ENCODE data around the gene SPEF2.
"Not testable (repeated sequence)": the region's sequence is repeated elsewhere in the genome, so short reads cannot be mapped to it uniquely, and the experiment has no call there.

SPEF2 gene

DNA sequence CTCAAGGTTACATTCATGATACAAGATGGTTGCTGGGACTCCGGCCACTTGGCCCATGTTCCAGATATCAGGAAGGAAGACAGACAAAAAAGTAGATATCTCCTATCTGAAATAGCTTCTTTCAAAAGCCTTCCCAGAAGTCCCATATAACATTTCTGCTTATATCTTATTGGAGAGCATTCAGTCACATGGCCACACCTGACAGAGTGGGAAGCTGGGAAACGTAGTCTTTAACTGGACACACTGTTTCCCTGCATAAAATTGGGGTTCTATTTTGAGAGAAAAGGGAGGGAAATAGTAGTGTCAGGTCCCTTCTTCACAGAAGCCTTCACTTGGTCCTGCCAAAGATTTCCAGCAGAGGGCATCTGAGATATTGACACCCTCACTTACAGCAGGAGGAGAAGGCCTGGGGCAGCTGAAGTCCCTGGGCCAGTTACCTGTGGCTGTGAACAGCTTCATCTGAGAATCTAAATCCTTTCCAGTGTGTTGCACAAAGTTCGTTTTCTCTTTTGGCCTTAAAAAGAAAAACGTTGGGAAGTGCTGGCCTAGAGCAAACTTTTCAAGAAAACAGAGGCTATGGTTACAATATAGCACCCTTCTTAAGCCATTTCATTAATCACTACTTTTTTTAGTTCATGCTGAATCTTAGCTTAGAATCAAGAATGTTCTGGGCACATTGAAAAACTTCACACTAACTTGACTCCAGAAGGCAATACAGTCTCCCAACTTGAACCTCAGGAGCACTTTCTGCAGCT is 33.5 kb downstream of the SPEF2 start:
- DNase-seq (ENCODE audit: low read depth in 2 of 2): peak; percentile 30 to 50

DNA sequence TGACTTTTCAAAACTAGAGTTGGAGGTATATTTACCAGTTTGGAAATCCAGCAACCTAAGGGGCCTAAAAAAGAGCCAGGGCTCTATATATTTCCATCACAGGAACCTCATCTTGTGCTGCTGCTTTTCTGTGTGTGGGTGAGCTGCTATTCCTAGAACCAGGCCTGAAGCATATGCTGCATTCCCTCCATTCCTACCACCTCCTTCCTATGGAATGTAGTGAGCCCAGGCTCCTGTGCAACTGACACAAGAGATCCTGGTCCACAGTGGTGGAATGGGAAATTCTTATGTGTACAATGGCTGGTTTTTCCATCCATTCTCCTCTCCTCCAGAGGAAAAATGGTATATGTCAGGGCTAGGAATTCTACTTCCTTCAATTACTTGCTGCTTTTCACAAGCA is 39.1 kb downstream of the SPEF2 start:
- DNase-seq (ENCODE audit: low read depth in 2 of 2): no peak

DNA sequence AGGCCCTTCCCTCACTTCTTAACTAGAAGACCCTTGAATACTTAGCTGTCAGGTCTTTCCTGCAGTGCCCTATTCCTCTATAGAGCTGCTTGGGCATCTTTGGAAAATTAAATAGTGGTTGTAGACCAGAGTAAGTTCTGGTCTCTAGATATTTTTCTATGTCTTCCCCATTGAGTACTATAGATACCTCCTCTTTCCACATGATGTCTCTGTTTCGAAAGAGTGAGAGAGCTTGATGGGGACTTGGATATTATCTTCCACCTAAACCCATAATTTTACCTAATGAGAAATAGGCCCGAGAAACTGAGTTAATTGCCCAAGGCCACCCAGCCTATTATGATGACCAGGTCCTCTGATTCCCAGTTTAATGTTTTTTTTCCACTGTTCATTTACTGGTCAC is 40.2 kb downstream of the SPEF2 start:
- DNase-seq (ENCODE audit: low read depth in 2 of 2): no peak

- DNase-seq (ENCODE audit: low read depth in 2 of 2): no peak
Measured at GRCh38 chr5:35659556-35659955, 41.9 kb downstream of the SPEF2 start.

DNA sequence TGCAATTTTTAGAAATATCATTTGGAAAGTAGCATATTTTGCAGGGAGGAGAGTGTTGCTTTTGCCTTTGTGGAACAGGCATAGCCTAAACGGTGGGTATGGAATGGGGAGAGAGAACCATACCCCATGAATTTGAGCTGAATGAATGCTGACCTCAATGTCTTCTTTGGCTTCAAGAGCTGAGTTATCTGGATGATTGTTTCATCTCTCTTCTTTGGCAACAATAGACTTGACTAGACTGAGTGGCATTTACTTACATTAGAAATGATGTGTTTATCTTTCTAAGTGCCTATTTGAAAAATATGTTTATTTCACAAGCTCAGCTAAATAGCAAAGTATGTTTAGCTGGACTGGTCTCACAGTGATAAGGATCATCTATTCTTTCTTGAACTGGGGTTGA is 42.8 kb downstream of the SPEF2 start:
- DNase-seq (ENCODE audit: low read depth in 2 of 2): no peak

DNA sequence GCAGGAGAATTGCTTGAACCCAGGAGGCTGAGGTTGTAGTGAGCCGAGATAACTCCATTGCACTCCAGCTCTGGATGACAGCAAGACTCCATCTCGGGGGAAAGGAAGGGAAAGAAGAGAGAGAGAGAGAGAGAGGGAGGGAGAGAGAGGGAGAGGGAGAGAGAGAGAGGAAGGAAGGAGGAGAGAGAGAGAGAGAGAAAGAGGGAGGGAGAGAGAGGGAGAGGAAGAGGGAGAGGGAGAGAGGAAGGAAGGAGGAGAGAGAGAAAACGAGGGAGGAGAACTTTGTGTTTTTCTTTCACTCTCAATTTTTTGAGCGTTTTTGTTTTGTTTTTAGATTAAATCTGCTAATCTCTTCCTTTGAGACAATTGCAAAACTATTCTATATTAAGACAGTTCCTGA is 46.9 kb downstream of the SPEF2 start:
- DNase-seq (ENCODE audit: low read depth in 2 of 2): no peak

GRCh38 chr5:35665096-35665495 is 47.4 kb downstream of the SPEF2 start:
- DNase-seq (ENCODE audit: low read depth in 2 of 2): no peak

- DNase-seq (ENCODE audit: low read depth in 2 of 2): no peak
Measured at GRCh38 chr5:35668319-35668718, 50.7 kb downstream of the SPEF2 start.

DNA sequence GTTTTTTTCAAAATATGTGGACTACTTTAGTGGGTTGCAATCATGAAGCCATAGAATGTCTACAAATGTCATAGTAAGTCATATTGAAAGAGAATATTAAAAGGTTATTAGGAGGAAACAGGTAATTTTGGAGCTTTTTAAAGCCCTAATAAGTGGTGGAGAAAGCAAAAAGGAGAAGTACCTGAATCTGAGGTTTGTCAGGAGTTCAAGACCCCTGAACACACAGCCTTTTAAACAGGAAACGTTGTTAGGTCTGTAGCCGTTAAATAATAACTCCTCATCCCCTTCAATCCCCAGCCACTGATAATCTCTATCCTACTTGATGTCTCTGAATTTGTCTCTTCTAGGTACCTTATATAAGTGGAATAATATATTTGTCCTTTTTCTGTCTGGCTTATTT is 51.1 kb downstream of the SPEF2 start:
- DNase-seq (ENCODE audit: low read depth in 2 of 2): no peak

GRCh38 chr5:35671541-35672295 is 54.1 kb downstream of the SPEF2 start:
- DNase-seq (ENCODE audit: low read depth in 2 of 2): no peak

DNA sequence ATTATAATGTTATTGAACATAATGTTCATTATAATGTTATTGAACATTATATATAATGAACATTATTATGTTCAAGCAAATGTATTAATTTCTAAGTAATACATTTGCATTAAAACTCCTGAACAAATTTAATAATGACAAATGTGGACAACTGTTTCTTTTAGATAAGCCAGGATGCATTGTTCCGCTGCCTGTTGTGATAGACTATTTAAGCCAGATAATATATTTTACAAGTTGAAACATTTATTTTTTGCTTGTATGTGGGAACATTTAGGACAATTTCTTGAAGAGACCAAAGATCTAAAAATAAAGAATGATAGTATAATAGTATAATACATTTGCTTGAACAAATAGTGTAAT is 54.6 kb downstream of the SPEF2 start:
- DNase-seq (ENCODE audit: low read depth in 2 of 2): not testable (repeated sequence)

DNA sequence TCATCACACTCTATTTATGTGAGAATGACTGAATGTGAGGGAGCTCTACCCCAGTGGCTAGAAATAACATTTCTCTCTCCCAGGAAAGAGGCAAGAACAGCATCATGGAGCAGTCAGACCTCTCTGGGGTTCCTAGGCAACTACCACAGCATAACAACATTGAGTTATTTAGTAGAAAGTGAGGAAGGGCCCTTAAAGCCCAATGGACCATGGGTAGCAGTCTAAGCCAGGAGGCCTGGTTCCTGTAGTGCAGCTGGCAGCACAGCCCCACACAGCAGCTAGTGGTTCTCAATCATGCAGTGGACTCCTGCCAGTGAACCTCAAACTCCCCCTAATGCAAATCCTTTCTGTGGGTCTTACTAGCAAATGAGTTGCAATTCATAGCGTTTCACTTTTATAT is 55.3 kb downstream of the SPEF2 start:
- DNase-seq (ENCODE audit: low read depth in 2 of 2): peak; percentile 1 to 4

DNA sequence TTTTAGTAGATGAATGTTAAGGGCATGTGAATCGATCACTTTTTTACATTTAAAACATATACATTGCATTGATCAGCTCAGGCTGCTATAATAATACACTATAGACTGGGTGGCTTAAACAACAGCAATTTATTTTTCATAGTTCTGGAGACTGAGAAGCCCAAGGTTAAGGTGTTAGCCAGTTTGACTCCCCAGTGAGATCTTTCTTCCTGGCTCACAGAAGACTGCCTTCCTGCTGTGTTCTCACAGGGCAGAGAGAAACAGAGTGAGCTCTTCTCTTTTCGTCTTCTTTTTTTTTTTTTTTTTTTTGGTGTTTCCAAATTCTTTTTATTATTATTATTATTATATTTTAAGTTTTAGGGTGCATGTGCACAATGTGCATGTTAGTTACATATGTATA is 56.4 kb downstream of the SPEF2 start:
- no peak for DNase-seq (ENCODE audit: low read depth in 2 of 2)

GRCh38 chr5:35675392-35675791 is 57.7 kb downstream of the SPEF2 start:
- DNase-seq (ENCODE audit: low read depth in 2 of 2): no peak

DNA sequence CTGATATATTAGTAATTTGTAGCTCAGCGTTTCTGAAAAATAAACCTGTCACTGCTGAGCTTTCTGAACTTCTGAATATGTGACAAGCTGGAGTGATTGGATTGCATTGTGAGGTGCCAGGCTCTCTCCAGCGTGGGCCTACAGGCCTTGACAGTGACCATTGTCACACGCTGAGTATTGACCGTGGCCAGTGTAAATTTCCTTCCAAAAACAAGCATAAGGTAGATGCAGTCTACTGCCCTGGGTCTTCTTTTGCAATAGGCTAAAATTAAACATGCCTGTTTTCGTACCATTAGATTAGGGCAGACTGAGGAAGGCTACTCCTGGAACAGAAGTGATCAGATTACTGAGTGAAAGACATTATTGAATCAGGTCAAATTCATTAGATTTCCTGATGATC is 60.2 kb downstream of the SPEF2 start:
- DNase-seq (ENCODE audit: low read depth in 2 of 2): no peak

DNA sequence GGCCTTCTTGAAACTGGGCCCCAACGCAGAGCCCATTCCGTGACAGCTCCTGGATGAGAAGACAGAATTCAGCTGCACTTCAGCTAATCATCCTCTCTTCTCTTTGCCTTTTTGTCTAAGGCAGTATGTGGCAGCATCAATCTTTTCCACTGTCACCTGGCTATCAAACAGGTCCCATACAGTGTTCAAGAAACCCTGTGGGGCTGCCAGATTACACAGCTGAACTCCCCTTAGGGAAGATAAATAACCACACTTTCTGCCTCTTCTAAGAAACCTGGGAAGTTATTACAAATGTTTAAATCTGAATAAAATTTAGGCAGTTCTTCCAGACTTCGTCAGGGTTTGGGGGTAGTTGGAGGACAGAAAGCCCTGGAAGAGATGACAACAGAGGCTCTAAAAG is 61.0 kb downstream of the SPEF2 start:
- no peak for DNase-seq (ENCODE audit: low read depth in 2 of 2)

DNA sequence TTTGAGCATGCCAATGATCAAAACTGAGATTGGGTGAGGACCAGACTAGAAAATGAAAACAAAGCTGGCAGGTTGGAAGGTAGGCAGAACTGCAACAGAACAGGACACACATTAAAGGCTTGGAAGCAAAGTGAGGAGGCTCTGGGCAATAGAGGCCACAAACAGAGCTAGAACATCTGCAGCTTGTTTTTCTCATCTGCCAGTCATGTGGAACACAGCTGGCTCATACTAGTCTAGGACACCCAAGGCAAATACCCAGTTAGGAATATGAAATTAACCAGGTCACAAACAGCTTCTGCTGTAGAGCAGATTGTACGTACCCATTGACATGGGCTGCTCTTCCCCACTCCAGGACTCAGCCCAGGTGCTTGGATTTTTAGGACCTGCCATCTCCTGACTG is 61.7 kb downstream of the SPEF2 start:
- no peak for DNase-seq (ENCODE audit: low read depth in 2 of 2)

GRCh38 chr5:35681911-35682310 is 64.2 kb downstream of the SPEF2 start:
- no peak for DNase-seq (ENCODE audit: low read depth in 2 of 2)

- no peak for DNase-seq (ENCODE audit: low read depth in 2 of 2)
Measured at GRCh38 chr5:35683466-35683865, 65.8 kb downstream of the SPEF2 start.

GRCh38 chr5:35685161-35685560 is 67.5 kb downstream of the SPEF2 start:
- DNase-seq (ENCODE audit: low read depth in 2 of 2): no peak

- DNase-seq (ENCODE audit: low read depth in 2 of 2): no peak
Measured at GRCh38 chr5:35687961-35688360, 70.3 kb downstream of the SPEF2 start.

DNA sequence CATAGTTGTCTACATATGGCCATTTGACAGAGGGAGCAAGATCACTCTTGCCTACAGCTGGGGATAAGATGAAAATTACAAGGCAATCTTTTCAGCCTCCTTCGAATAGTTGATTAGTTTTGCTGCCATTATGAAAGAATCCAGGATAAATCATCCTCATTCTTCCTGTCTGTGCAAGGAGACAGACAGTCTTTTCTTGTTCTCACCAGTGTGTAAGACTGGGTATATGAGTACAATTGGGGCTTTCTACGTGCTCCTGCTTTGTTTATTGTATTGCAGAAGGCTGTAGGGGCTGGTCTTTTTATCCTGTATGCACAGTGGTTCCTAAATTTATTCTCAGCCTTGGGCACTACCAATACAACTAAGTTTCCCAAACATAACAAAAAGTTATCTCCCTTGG is 76.8 kb downstream of the SPEF2 start:
- no peak for DNase-seq (ENCODE audit: low read depth in 2 of 2)

- no peak for DNase-seq (ENCODE audit: low read depth in 2 of 2)
Measured at GRCh38 chr5:35698047-35698808, 80.6 kb downstream of the SPEF2 start.

All from stimulated activated CD4-positive, alpha-beta T cell treated with anti-CD3 and anti-CD28 coated beads, Interleukin-15, amount 100 ng/mL, for 48 hours (primary cell).